Thyroid gland (tissue), 4 donors: ENCODE data around the gene KIAA1671. TPM values are rescaled to one million over a fixed set of nuclear protein-coding genes. Genes with fewer than 3 reads are reported as not detected.

Experiments used
- DNase-seq, 2 donors: peaks; one replicate each; pipeline ENCODE4 v3.0.0-alpha.2; 2019
- H3K27ac ChIP-seq, 3 donors: fragments of 200-600 bp; sonication (generic); 1 replicate in 2 of 3; 2 replicates in 1 of 3; pipeline ENCODE4 v1.5.1; 2016 to 2019; ENCODE audit warnings: mild to moderate bottlenecking in 1 of 3, moderate library complexity in 1 of 3
- H3K27me3 ChIP-seq: fragments of 200-600 bp; sonication (generic); one replicate; pipeline ENCODE4 v1.5.1; 2019
- H3K36me3 ChIP-seq, 2 donors: fragments of 200-600 bp; sonication (generic); one replicate each; pipeline ENCODE4 v1.5.1; 2016 to 2019
- H3K4me1 ChIP-seq, 2 donors: fragments of 200-600 bp; sonication (generic); one replicate each; pipeline ENCODE4 v1.5.1; 2017 to 2019
- H3K4me3 ChIP-seq, 3 donors: fragments of 200-600 bp; sonication (generic); replicated peaks in 1 of 3; 1 replicate in 2 of 3; 2 replicates in 1 of 3; pipeline ENCODE4 v1.5.1; 2016; ENCODE audit warnings: mild to moderate bottlenecking in 1 of 3
- H3K9me3 ChIP-seq: fragments of 200-600 bp; sonication (generic); one replicate; pipeline ENCODE4 v1.5.1; 2017
- CTCF ChIP-seq, 6 experiments: fragments of 200-600 bp in 3 of 6; fragments of 450-650 bp in 3 of 6; sonication (generic) in 3 of 6; IDR thresholded peaks; one replicate each; pipeline ENCODE4 v1.5.1; 2016 to 2019; ENCODE audit warnings: antibody characterized with exemption in 6 of 6, mild to moderate bottlenecking in 2 of 6, inconsistent platforms in 1 of 6, moderate library complexity in 1 of 6
- POLR2A ChIP-seq, 2 donors: fragments of 450-650 bp; IDR thresholded peaks; one replicate each; pipeline ENCODE4 v1.6.1; 2017; ENCODE audit warnings: antibody characterized with exemption in 2 of 2, mild to moderate bottlenecking in 2 of 2, moderate library complexity in 1 of 2
- WGBS, 2 donors: methylation state at CpG; one replicate each; pipeline ENCODE4 v1.1.5; 2017; 5-methylcytosine and 5-hydroxymethylcytosine counted together
- intact Hi-C: fragments of 100-400 bp; cut with DNase I; formaldehyde crosslinking; loops from one replicate; pipeline ENCODE4 v1.15.1; 2023
- total RNA-seq, 4 donors: library from RNA; depleted of rRNA; stranded (reverse); fragments of >200 nt; gene quantifications; one replicate each; pipeline ENCODE4 v1.2.3, GENCODE V29; 2016

The KIAA1671 gene
- total RNA-seq, 4 donors from 2014 or later, result 63.2 to 111 (median 79.7) TPM

GRCh38 chr22:25048659-25049647 lies 96.4 kb downstream of the KIAA1671 start:
- WGBS, 2 donors, result 52 to 66% methylated on average over 9 of the region's 9 CpGs
- Histone ChIP-seq H3K4me1 (peaks cover 36 to 38% of the 10 kb centered on the region in 2 donors), H3K9me3 (no peaks in the 10 kb centered on the region), H3K27ac (peak overlapping the region in 2 of 3 donors; percentile 24 to 91), H3K27me3 (no peaks in the 10 kb centered on the region), H3K36me3 (peaks cover 2 to 15% of the 10 kb centered on the region in 2 donors), H3K4me3 (no peak overlapping the region)
- intact Hi-C loops, result loop anchor here (2.0 kb wide), 1 partner anchor 98 kb away; no protein-coding TSS in a partner anchor
- no peak for TF ChIP-seq POLR2A (IDR thresholded peaks at IDR 0.05)
- TF ChIP-seq CTCF (IDR thresholded peaks at IDR 0.05), result peak; percentile 84 to 94 (median 86)
- peak; percentile 75 to 77 for DNase-seq

GRCh38 chr22:25049770-25050169 lies 97.3 kb downstream of the KIAA1671 start:
- Histone ChIP-seq H3K27ac (peak overlapping the region in 2 of 3 donors; percentile 24 to 91), H3K4me1 (peaks cover 37 to 41% of the 10 kb centered on the region in 2 donors), H3K36me3 (peaks cover 2 to 15% of the 10 kb centered on the region in 2 donors), H3K9me3 (no peaks in the 10 kb centered on the region), H3K4me3 (no peak overlapping the region), H3K27me3 (no peaks in the 10 kb centered on the region)
- TF ChIP-seq CTCF (IDR thresholded peaks at IDR 0.05) (no peak), POLR2A (IDR thresholded peaks at IDR 0.05) (no peak)
- 94 to 98% methylated on average over 6 of the region's 6 CpGs for WGBS, 2 donors
- DNase-seq, result no peak
- intact Hi-C loops, result loop anchor here (2.0 kb wide), 1 partner anchor 99 kb away; no protein-coding TSS in a partner anchor

- peak overlapping the region in 2 of 3 donors; percentile 79 to 91 for H3K27ac ChIP-seq
- H3K4me1 ChIP-seq, result peaks cover 41 to 45% of the 10 kb centered on the region in 2 donors
- WGBS, 2 donors, result 97 to 99% methylated on average over 5 of the region's 5 CpGs
- no peak for TF ChIP-seq CTCF (IDR thresholded peaks at IDR 0.05)
- intact Hi-C loops, result no loop called here
- no peak overlapping the region for H3K4me3 ChIP-seq
- H3K27me3 ChIP-seq, result no peaks in the 10 kb centered on the region
- H3K9me3 ChIP-seq, result no peaks in the 10 kb centered on the region
- H3K36me3 ChIP-seq, result peaks cover 2 to 15% of the 10 kb centered on the region in 2 donors
- DNase-seq, result no peak
Observed at GRCh38 chr22:25050566-25050965, 98.0 kb downstream of the KIAA1671 start.

- intact Hi-C loops, result no loop called here
- no peak for DNase-seq
- no peaks in the 10 kb centered on the region for H3K27me3 ChIP-seq
- peaks cover 46 to 48% of the 10 kb centered on the region in 2 donors for H3K4me1 ChIP-seq
- TF ChIP-seq POLR2A (IDR thresholded peaks at IDR 0.05), result no peak
- TF ChIP-seq CTCF (IDR thresholded peaks at IDR 0.05), result peak in 3 of 6 experiments; percentile 28 to 47 (median 35)
- H3K4me3 ChIP-seq, result no peak overlapping the region
- peak overlapping the region; percentile 55 to 91 (median 79) for H3K27ac ChIP-seq
- H3K36me3 ChIP-seq, result peaks cover 2 to 15% of the 10 kb centered on the region in 2 donors
- 96 to 100% methylated on average over 2 of the region's 2 CpGs for WGBS, 2 donors
- no peaks in the 10 kb centered on the region for H3K9me3 ChIP-seq
Observed at GRCh38 chr22:25051073-25051472, 98.6 kb downstream of the KIAA1671 start.
